ENCODE data around the gene GARIN5A.

Gene GARIN5A

DNA sequence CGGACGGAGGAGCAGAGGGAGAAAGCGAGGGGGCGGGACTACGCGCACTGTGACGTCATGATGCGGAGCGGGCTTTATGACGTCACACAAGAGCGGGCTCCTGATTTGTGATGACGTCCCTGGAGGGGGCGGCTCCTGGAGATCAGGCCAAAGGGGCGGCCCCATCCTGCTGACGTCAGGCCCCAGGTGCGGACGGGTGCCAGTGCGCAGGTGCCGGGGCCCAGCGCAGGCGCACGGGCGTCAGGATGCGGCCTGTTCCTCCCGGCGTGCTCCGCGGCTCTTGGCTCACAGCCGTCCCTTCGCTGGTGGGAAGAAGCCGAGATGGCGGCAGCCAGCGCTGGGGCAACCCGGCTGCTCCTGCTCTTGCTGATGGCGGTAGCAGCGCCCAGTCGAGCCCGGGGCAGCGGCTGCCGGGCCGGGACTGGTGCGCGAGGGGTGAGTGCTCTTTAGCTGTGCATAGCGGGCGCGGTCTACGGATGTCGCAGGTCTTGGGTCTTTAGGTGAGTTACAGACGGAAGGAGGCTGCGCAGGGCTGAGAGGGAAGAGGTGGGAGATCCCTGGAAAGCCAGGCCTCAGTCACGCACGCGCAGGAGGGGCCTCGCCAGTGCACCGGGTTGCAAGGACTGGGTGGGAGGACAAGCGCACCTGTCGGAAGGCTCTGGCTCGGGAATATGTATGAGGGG, at the start of gene GARIN5A, which contains the start of gene EMC10:
GARIN5A (minus strand) TSS at position 625 of the 683 bp plus-strand sequence; CDS start at position 165, 460 bp downstream.
EMC10 (plus strand) TSS at position 284 of the 683 bp plus-strand sequence; CDS start at position 322, 38 bp downstream.
- peak; percentile 83 to 86 for DNase-seq (ENCODE audit: extremely low read depth in 1 of 2, low read depth in 1 of 2)

DNA sequence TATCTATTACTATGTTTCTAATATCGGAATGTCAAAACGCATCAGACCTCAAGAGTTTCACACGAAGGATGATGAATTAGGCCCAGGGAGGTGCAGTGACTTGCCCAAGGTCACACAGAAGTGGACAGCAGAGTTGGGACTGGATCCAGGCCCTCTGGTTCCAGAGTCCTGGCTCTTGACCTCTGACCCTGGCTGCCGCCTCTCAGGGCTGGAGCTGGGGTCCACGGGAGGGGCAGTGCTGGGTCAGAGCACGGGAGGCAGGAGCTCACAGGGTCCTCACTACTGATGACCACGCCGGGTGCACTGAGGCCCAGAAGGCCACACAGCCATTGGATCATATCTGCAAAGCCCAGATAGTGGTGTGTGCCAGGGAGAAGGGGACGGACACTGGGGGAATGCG, 46.2 kb upstream of the GARIN5A start:
- DNase-seq (ENCODE audit: extremely low read depth in 1 of 2, low read depth in 1 of 2) = no peak

DNA sequence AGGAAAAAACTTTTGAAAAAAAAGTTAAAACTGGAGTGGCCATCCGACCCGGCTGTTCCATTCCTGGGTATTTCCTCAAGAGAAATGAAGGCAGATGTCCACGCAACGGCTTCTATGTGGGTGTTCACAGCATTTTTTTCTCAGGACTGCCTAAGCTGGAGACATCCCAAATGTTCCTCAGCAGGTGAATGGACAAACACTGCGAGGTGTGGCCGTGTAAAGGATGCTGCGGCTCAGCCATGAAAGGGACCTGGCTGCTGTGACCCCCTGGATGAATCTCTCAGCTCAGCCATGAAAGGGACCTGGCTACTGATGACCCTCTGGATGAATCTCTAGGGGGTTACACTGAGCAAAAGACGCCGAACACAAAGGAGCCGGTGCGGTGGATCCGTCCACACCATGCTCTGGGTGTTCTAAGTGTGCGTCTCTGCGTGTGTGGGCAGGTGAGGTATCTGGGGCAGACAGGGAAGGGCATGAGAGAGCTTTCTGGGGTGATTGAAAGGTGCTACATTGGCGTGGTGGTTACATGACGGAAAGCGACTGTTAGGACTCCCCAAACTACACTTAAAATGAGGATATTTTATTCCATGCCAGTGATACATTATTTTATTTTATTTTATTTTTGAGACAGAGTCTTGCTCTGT, 44.3 kb upstream of the GARIN5A start:
- DNase-seq (ENCODE audit: extremely low read depth in 1 of 2, low read depth in 1 of 2) = no peak

DNA sequence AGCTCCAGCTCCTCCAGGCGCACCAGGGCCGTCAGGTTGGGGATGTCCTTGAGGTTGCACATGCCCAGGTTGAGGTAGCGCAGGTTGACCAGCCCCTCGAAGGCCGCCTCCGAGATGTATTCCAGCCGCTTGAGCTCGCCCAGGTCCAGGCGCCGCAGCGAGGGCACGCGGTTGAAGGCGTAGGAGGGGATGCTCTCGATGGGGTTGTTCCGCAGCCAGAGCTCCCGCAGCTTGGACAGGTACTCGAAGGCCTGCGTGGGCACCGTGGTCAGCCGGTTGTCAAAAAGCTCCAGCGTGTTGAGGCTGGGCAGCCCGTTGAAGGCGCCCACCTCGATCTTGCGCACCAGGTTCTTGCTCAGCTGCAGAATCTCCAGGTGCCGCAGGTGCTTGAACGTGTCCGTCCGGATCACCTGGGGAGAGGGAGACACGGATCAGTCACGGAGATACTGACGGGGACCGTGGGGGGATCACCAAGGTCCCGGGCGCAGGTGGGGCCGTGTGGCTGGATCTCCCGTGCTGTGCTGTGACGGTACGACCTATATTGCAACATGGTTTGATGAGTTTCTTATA, 42.4 kb upstream of the GARIN5A start:
- DNase-seq (ENCODE audit: extremely low read depth in 1 of 2, low read depth in 1 of 2) = no peak

DNA sequence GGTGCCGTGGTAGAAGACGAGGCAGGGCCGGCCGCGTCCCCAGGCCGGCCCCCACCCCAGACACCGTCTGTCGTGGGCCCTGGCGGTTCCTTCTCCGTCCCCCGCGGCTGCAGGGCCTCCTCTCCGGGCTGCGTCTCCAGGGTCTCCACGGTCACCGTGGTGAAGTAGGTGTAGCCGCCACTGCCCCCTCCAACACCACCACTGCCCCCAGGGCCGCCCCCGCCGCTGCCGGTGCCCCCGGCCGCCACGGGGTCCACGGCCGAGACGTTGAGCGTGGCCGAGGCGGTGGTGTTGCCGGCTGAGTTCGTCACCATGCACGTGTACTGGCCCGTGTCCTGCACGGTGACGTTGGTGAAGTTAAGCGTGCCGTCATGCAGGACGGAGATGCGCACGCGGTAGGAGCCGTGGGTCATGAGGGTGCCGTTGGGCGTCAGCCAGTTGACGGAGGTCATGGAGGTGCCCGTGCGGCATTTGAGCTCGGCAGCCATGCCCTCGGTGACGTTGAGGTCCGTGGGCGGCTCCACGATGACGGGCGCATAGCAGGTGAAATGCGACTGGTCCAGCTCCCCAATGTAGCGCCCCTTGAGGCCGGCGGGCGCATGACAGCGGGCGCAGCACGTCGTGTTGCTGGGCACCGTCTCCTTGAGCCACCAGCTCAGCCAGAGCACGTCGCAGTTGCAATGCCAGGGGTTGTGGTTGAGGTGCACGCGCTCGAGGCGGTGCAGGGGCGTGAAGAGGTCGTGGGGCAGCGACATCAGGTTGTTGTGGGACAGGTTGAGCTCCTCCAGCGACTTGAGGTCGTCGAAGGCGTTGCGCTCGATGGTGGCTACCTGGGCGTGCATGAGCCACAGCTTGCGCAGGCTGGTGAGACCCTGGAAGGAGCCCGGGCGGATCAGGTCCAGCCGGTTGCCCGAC, 41.7 kb upstream of the GARIN5A start:
- no peak for DNase-seq (ENCODE audit: extremely low read depth in 1 of 2, low read depth in 1 of 2)

DNA sequence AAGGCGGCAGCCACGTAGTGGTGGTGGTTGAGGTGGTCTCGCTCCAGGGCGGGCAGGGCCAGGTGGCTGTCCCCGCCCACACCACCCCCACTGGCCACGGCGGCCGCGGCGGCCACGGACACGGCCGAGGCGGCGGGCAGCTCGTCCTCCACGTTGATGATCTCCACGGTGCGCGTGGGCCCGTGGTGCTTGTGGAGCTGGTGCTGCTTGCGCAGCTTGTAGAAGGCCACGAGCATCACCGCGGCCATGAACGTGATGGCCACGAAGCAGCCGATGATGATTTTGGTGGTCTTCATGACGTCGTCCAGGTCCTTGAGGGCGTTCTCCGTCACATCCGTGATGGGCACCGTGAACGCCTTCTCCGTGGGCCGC, 41.0 kb upstream of the GARIN5A start:
- no peak for DNase-seq (ENCODE audit: extremely low read depth in 1 of 2, low read depth in 1 of 2)

DNA sequence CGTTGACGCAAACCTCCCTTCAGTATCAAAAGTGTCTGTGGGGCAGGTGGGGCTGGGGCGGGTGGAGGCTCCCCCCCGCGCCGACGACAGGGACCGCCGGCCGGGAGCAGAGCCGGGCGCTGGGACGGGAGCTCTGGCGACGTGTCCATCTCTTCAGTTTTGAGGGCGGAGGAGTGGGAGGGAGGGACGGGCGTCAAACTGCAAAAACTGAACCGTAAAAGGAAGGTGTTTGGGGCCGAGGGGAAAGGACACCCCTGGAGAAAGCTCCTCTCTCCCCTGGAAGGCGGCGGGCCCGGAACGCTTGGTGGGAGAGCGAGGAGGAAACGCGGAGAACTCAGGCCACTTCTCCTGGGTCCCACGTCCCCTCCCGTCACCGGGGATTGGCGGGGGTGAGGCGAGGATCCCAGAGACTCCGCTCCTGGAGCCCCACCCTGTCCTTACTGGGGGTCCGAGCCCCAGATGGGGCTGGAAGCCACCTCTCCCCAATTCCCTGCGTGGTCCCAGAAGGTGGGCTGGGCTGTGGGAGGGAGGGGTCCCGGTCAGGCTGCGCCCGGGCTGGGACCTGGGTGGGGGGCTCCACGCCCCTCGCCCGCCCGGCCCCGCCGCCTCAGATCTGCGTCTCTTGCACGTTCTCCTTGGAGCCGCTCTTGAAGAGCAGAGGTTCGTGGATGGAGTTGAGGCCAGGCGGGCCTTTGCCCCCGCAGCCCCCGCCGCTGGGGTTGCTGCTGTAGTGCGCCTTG, 40.5 kb upstream of the GARIN5A start:
- no peak for DNase-seq (ENCODE audit: extremely low read depth in 1 of 2, low read depth in 1 of 2)

DNA sequence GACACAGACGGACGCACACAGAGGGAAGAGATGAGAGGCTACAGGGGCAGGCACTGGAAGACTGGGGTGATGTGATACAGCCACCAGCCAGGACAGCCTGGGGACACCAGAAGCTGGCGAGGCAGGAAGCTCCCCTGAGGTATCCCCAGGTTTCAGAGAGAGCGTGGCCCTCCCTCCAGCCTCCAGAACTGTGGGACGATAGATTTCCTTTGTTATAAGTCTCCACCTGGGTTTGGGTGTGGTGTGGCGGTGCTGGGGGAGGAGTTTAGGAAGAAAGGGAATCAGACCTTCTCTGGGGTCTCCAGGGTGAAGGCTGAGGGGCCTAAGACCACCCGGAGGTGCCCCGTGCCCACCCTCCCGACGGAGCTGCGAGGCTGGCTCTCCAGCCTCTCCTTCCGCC, 39.8 kb upstream of the GARIN5A start:
- DNase-seq (ENCODE audit: extremely low read depth in 1 of 2, low read depth in 1 of 2) = no peak

DNA sequence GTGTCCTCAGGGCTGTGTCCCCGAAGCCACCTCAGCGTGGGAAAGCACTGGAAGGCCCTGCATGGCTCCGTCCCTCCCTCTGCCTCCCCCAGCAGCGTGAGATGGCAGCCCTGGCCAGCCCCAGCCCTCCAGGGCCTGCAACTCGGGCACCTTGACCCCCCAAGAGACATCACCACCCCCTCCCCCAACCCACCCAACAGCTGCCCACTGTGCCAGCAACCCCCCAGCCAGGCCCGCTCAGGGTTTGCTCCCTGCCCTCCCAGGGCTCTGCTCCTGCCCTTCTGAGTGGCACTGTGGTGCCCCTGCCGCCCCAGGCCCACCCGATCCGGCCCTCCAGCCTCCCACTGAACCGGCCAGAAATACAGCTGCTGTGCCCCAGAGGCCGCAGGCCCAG, 38.5 kb upstream of the GARIN5A start:
- no peak for DNase-seq (ENCODE audit: extremely low read depth in 1 of 2, low read depth in 1 of 2)

DNA sequence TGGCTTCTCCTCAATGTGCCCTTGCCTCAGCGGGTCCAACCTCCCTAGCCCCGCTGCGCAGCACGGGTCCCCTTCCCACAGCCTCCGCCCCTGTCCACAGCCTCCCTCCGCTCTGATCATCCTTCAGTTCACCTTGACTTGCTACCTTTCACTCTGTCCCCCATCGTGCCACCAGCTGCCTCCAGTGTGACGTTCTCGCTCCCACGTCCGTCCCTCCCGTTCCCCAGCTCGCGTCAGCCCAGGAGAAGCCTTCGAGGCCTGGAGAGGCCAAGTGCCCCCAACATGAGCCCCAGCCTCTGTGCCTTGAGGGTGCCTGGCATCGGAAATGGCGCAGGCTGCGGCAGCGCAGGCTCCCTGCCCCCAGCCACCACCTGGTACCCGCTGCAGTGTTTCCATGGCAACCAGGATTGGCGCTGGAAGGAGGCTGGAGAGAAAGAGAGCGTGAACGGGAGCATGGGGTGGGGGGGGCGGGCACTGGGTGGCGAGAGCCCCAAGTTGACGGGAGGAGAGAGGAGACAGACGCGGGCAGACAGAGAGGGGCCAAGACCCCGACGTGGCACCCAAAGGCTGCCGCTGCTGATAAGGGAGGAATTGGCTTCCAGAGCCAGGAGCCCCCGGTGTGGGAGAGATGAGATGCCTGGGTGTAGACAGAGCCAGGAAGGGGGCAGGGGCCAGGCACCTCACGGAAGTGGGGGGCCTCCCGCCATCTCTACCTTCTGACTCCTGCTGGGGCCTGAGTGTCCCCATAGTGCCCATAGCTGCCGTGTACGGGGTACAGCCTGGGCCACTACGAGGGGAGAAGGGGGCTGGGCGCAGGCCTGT, 37.9 kb upstream of the GARIN5A start:
- no peak for DNase-seq (ENCODE audit: extremely low read depth in 1 of 2, low read depth in 1 of 2)

DNA sequence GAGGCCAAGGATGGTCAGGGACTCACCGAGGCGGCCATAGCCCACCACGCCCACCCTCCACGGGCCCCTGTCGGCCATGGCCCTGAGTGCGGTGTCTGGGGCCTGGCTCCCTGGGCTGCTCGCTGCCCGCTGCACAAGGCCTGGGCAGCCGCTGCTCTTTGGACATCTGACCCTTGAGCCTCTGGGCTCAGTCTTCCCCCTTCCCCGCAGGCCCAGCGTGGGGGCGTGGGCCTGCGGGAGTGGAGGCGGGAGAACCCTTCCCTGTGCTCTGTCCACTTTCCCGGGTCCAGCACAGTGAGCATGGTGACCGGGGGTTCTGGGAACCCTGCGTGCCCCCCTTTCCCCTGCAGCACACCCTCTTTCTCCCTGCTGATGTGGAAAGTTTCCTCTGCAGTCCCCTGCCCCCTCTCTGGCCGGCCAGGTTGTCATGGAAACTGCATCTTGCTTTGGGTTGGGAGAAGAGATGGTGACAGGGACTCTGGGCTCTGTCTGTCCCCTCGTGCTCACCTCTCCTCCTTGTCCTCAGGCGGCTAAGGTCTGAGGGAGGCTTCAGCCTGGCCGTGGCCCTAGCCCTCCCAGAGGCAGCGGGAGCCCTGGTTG, 37.2 kb upstream of the GARIN5A start, which contains the start of gene ASPDH:
ASPDH (minus strand) TSS at position 168 of the 600 bp plus-strand sequence; CDS start at position 78, 90 bp downstream.
- DNase-seq (ENCODE audit: extremely low read depth in 1 of 2, low read depth in 1 of 2) = no peak

DNA sequence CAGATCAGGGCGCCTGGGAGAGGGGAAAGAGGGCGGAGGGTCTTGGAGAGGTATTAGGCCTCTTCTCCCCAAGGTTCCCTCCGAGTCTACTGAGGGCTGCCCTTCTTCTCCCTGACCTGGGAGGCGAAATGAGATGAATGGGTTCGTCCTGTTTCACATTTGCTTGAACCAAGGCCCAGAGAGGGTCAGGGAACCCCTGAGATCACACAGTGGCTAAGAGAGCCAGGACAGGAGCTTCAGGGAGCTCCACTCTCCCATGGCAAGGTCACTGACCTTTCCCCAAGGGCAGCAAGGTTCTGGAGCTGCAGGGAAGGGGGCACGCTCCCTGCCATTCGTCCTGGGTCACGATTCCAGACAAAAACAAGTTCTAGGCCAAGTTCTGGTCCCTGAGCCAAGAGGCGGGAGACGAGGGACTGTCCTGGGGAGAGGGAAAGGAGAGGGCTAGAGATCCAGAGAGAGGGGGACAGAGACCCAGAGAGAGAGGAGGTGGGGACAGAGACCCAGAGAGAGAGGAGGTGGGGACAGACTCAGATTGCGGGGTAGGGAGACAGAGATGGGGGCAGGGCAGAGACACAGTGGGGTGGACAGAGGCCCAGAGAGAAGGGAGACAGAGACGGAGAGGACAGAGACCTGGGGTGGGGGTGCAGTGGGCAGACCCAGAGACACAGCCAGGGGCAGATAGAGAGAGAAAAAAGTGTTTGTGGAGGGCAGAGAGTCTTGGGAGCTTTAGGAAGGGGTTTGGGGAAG, 36.5 kb upstream of the GARIN5A start:
- DNase-seq (ENCODE audit: extremely low read depth in 1 of 2, low read depth in 1 of 2) = no peak

DNA sequence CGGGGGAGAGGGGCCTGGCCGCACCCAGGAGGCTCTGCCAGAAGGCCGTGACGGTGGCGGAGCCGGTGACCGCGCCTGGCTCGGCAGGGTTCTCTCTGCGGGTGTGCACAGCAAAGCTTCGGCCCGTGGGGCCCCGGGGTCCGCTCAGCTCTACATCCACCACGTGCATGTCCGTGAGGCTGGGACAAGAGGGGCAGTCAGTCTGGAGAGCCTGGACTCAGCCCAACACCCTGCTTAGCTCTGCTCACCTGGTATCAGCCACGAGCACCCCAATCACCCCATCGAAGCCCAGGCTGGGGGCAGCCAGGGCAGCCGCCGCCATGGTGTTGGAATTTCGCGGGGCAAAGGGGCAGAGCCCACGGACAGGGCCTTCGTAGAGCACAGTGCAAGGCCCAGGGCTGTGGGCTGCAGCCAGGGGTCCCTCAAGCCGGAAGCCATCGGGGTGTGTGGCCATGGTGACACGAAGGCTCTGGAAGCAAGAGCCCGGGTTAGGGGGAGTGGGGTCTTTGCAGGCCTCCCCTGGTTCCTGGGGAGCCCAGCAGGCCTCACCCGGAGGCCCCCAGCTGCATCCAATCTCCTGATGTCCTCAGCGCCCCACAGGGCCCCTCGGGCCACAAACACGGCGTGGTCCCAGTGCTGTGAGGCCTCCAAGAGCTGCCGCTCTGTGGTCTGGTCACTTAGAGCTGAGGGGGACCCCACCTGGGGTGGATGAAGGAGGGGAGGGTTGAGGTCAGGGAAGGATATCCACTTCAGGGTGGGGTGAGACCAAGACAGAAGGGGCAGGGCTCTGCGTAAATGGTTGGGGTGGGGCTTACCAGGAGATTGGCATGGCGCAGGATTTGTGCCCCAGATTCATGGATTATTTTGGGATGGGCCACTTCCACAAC, 35.7 kb upstream of the GARIN5A start:
- no peak for DNase-seq (ENCODE audit: extremely low read depth in 1 of 2, low read depth in 1 of 2)

DNA sequence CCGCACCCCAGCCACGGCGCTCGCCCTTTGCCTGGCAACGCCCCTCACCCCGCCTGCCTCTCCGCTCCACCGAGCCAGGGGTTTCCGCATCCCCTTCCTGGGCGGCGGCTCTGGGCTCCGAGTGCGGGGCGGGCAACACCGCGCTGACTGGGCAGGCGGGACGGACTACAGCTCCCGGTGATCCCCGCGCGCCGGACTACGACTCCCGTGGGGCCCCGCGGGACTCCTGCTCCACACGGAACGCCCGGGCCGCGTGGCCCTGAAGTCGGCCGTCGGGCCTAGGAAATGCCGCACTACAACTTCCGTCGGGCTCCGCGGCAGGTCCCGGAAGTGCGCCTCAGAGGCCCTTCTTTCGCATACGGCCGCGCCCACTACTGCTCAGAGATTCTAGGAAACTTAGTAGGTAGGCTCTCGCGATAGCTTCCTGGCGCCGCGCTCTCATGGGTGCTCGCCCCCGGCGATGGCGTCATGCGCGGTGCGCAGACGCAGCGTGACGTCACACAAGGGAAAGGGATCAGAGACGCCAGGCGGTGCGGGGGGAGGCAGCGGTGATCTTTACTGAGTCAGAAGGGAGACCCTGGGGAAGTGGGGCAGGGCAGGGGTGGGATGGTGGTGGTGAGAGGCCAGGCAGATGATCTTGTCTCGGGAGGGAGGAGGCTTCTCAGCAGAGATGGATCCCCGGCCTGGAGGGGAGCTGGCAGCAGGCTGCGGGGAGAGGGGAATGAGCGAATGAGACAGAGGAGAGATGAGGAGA, 34.6 kb upstream of the GARIN5A start, which contains the start of gene JOSD2:
JOSD2 (minus strand) TSS at position 123 of the 754 bp plus-strand sequence. CDS start 760 bp downstream, outside the sequence.
- DNase-seq (ENCODE audit: extremely low read depth in 1 of 2, low read depth in 1 of 2) = peak; percentile 93 to 96

DNA sequence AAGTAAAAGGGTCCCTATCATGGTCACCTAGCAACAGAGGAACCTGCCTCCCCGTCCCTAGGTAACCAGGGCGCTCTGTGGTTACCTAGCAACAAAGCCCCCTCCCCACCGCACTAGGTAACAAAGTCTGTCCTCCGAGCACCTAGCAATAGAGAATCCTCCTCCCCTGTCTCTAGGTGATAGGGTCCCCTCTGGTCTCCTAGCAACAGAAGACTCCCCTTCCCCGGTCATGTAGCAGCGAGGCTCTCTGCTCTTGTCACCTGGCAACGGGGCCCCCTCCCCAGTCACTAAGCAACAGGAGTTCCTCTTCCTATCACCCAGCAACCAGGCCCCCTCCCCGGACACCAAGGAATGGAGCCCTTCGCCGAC, 34.0 kb upstream of the GARIN5A start:
- DNase-seq (ENCODE audit: extremely low read depth in 1 of 2, low read depth in 1 of 2) = no peak

DNA sequence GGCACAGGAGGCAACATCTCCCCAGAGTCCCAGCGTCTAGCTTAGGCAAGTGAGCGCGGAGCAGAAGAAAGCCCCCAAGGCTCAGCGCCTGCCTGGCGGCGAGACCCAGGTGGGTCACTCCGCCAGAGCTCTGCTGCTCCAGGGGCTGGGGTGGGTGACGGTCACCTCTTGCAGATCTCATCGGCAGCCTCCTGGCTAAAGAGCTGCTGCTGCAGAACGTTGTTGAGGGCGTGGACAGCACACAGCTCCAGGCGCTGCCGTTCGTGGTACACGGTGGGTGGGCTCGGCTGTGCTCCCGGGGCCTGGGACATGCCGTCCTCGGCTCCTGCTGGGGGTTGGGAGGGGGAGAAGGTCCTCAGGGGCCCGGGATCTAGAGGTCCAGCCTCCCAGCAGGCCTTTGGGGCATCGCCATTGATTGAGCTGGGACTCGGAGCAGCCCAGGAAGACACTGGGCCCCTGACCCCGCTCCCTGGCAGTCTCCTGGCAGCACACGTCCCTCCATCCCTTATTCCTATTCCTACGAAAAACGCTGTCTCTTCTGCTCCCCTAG, 33.5 kb upstream of the GARIN5A start:
- DNase-seq (ENCODE audit: extremely low read depth in 1 of 2, low read depth in 1 of 2) = no peak

All from activated CD8-positive, alpha-beta memory T cell treated with anti-CD3 and anti-CD28 coated beads for 1 hour (primary cell).